ENCODE results near the gene RTN4RL2.

RTN4RL2 gene

DNA sequence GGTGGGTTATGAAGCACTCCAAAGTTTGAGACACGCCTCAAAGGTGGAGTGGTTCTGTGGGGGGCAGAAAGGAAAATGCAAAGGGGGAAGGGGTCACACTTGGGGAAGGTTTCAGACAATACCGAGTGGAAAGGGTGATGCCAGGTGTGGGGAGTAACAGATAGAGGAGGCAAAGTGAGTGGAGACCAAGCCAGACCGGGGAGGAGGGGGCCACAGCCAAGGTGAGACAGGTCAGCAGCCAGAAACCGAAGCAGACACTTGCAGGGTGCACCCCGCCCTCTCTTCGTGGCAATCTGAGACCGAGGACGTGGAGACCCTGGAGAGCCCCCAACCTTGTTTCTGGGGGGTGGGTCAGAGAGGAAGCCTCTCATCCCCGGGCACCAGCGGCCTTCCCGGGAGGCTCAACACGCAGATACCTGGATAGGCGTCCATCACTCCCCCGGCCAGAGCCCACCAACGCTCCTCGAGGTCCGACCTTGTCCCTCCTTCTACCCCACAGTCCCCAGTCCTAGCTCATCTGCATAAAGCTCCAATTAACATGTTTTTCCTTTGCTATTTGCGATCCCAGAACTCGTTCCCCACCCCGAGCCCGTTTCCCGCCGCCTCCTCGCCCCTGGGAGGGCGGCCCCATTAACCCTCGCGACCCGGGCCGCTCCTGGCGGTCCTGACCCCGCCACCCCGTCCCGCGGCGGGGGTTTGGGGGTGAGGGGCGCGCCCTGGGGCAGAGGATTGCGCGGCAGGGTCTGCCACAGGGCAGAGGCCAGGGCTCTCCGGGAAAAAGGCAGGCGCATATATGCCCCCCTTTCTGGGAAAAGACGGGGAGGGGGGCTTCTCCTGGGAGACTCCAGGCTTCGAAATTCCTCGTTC, 21.8 kb downstream of the RTN4RL2 start:
- DNase-seq, result no peak

DNA sequence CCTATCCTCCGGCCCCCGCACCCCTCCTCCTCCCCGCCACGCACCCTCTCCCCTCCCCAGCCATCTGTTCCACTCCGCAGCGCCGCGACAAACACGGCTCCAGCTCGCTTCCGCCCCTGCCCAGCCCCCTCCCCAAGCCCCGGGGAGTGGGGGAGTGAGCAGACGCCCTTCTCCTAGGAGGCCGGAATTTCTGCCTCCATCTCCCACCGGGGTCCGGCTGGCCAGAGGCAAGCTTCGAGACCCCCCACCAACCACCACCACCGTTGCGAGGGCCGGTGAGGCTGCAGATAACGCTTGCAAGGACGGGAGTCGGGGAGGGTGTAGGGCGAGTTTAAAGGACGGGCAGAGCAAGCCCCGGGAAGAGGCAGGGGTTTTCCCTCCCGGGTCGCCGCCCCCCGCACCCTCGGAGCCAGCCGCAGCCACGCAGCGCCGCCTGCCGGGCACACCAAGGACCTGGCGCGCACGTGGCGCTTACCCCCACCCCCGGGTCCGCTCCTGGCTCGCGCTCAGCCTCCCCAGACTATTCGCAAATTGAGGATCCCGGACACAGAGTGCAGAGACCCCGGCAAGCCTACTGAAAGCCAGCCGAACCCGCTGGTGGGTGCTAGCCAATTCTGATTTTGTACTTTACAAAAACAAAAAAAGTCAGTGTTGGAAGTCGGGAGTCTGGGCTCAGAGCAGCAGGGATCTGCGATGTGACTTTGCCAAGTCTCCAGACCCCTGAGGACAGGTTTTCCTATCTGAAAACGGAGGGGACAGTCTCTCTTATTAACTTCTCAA, 22.6 kb downstream of the RTN4RL2 start:
- peak; percentile 27 for DNase-seq

DNA sequence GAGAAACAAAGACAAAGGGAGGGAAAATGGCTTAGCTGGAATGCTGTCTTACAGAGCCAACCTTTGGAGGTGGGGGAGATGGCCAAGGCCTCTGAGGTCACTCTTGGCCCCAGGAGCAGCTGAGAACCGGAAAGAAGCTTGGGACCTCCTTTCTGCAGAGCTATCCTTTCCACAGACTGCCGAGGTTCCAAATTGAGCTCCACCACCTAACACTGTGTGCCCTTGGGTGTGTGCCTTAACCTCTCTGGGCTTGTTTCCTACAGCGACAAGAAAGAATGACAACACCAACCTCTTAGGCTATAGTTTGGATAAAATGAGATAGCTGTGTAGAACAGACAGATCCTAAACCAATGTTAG, 23.2 kb downstream of the RTN4RL2 start:
- no peak for DNase-seq

DNA sequence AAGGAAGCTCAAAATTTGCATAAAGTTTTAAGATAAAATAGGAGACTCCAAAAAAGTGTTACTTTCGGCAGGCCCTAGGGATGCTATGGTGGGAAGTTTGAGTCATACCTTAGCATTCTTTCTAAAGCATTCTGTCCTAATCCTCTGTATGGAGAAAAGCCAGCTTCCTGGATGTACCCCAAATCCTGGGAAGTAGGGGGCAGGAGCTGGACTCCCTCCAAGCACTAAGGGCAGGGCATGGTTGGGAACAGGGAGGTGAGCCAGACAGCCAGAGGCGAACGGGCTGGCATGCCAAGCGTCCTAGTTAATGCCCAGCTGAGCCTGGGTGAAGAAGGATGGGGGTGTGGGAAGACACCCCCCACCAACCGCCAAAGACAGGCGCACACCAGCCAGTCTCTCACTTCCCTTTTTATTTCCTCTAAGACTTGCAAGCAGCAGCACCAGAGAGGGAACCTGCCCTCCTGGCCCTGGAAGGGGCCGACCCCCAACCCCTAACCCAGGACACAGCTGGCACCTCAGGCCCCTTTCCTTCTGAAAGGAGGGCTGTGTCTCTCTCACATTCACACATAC, 23.9 kb downstream of the RTN4RL2 start:
- DNase-seq, result no peak

DNA sequence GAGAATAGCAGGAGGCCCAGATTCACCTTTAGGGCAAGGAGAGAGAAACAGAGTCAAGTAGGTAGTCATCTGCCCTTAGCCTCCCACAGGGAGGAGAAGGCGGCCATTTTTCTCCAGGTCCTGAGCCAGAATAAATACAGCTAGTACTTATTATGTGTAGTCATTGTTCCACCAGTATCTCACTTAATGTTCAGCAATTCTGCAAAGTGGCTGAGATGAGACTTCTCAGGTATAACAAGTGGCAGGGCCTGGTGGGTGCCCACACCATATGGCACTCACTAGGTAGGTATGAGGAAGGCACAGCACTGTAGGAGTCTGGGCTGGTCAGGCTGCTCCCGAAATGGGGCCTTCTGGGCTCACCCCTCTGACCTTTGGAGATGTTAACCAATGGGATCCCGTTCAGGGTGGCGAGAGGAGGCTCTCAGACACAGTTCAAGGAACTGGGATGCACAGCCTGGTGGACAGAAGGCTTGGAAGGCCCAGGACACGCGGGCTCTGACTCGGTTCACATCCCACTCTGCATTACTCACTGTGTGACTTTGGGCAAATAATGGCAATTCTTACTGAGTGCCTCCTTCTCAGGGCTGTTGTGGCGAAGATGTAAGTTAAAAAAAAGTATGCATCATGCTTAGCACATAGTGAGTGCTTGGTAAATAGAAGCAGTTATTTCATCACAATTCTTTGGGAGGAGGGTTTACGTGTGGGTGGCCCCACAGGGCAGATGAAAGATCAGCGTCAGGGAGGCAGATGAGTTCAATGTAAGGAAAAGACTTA, 25.1 kb downstream of the RTN4RL2 start:
- DNase-seq, result no peak

DNA sequence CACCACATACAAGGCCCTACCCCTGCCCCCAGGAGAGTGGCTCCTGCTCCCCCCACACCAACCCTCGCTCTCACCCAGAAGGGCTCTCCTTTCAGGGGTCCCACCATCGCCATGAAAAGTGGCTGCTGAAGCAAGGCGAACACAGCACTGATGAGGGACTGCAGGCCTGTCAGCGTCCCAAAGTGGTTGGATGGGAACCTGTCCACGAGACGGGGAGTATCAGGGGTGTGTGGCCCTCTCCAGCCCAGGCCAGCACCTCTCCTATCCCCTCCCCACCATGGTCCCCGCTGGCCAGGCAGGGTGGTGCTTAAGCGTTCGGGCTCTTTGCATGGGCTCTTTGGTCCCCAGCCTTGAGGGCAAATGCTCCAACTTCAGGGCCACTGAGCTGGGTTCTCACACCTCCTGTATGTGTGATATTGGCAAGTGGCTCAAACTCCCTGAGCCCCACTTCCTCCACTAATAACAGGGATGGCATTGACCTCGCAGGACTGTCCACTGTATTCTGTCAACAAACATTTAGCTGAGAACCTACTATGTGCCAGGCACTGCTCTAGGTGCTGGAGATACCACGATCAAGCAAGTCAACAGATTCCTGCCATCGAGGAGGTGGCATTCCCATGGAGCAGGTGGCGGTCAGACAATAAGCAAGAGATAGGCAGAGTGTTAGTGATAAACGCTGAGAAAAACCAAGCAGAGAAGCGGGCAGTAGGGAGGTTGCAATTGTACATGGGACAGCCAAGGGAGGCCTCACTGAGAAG, 26.9 kb downstream of the RTN4RL2 start:
- DNase-seq, result no peak

DNA sequence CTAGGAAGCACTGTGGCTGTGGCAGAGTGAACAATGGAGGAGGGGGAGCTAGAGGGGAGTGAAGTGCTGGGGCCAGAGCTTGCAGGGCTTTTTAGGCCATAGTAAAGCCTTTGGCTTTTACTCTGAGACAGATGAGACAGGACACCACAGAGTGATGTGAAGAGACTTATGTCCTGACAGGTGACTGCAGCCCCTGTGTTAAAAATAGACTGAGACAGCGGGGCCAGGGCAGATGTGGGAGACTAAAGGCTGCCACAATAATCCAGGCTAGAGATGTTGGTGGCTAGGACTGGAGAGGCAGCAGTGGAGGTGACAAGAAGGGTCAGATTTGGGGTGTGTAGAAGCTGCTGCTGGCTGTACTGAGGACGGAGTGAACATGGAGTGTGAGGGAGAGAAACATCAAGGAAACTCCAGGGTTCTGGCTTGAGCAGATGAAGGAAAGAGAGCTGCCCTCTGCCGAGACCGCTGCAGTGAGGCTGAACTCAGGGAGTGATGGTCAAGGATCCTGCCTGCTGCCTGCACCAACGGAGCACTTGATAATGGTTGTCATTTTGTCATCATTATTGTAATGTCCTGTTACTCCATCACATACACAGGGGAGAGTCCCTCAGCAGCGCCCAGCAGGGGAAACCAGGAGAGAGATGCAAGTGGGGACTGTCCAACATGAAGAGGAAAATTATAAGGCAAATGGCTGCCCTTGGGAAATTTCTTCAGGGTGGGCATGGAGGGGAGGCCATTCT, 27.8 kb downstream of the RTN4RL2 start:
- DNase-seq, result no peak

DNA sequence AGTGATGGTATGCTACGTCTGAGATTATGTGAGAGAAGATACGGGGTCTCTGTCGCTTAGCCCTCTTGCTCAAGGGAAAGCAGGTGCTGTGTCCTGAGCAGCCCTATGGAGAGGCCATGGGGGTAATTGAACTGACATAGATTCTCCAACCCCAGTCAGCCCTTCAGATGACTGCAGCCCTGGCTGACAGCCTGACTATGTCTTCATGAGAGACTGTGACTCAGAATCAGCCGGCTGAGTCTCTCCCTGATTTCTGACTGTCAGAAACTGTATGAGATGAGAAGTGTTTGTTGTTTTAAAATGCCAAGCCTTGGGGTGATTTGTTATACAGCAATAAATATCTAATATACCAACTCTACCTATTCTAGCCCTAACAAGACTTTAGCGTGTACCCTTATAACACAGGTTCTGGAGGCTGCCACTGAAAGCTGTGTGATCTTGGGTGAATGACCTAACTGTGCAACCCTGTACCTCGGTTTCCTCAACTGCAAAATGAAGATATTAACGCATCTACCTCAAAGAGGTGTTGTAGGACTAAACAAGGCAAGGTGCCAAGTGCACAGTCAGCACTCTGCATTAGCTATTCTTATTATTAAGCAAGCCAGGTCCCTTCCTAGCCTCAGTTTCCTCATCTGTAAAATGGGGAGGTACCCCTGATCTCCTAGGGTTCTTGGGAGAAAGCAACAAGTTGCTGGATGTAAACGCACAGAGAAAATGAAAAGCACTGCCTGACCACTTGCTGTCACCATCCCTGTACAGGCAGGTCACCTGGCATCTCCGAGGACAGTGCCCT, 30.3 kb downstream of the RTN4RL2 start:
- peak; percentile 10 for DNase-seq

DNA sequence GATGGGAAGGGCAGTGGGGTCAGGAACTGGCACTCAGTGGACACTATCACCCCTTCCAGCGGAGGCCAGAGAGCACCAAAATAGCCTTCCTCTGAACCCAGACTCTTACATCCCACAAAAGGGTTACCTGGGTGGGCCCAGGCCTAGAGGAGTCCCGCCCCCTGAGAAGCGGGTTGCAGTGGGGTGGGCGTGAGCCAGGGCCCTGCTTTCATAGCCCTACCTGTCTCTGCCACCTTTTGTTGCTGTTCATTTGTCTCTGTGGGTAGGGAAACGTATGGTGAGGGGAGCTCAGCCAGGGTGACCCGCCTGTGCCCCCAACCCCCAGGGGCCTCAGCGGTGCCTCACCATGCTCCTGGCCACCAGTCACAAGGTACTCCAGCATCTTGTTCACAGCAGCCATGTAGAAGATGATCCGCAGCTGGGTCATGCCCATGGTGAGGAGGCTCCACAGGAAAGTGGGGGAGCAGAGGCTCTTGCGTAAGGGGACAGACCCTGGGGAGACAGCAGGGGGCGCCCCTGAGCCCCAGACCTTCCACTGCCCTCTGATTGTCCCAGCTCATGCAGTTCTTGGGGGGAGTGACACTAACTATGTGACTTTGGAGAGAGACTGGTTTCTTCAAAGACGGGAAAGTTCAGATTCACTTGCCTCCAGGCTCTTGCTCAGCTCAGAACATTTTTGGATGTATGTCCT, 31.2 kb downstream of the RTN4RL2 start:
- DNase-seq, result peak; percentile 23

DNA sequence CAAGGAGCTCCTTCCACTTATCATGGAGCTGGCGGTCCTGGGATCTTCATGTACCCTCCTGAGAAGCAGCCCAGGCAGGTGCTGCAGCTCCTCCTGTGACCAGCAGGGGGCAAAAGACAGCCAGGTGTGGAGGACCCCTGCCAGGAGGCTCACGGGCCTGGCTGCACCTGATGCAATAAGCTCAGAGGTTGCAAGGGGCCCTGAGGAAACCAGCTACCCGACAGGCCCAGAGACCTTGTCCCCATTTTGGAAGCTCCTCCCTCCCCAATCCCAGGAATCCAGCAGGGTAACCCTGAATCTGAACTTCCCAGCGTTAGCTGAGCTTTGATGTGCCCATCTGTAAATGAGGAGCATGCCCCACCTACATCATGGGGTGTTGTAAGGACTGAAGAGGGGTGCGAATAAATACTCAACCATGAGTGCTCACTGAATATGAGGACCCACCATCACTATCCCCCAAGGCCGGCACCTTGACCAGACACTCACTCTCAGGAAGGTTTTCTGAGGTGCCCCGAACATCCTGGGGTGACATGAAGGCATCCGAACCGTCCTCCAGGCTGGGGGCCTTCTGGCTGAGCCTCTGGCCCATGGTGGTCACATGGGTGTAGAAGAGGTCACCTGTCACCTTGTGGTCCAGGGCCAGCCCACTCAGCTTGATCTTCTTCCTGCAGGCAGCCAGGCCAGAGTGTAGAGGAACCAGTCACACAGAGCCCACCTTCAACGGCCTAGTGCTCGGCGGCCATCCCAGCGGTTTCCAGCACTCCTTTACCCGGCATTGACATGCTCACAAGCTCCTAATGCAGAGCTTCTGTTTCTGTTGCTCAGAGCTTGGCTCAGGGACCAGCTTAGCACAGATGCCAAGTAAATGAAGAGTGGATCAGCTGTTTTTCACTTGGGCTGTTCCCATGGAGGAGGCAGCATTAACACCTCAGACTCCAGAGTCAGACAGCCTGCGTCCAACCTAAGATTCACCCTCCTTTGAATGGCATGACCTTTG, 33.5 kb downstream of the RTN4RL2 start:
- peak; percentile 7 for DNase-seq

DNA sequence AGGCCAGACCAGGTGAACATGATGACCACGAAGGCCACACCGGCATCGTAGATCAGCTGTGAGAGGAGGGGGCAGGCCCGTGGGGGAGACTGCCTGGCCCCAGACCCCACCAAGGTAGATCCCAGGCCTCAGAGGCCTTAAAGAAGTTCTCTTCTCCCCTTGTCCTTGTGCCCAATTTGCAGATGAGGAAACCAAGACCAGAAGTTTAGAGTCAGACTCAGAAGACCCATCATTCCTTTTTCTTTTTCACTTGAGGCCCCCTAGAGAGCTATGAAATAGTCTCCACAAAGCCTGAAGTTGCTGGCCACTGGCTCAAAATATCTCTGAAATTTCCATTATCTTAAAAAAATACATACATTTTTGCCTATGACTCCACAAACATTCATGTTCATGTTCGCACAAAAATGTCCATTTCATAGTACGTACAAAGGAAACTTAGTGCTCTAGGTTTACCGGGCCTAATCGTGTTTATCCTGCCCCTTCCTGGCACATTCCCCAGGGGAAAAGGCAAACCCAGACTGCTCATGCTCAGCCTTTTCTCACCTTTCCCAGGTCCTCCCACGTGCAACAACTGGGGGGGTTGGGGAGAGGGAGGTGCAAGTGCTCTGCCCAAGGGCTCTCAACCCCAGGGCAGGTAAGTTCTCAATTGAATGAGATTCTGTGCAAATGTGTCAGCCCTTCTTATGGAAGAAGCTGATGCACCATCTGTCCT, 35.9 kb downstream of the RTN4RL2 start:
- no peak for DNase-seq

DNA sequence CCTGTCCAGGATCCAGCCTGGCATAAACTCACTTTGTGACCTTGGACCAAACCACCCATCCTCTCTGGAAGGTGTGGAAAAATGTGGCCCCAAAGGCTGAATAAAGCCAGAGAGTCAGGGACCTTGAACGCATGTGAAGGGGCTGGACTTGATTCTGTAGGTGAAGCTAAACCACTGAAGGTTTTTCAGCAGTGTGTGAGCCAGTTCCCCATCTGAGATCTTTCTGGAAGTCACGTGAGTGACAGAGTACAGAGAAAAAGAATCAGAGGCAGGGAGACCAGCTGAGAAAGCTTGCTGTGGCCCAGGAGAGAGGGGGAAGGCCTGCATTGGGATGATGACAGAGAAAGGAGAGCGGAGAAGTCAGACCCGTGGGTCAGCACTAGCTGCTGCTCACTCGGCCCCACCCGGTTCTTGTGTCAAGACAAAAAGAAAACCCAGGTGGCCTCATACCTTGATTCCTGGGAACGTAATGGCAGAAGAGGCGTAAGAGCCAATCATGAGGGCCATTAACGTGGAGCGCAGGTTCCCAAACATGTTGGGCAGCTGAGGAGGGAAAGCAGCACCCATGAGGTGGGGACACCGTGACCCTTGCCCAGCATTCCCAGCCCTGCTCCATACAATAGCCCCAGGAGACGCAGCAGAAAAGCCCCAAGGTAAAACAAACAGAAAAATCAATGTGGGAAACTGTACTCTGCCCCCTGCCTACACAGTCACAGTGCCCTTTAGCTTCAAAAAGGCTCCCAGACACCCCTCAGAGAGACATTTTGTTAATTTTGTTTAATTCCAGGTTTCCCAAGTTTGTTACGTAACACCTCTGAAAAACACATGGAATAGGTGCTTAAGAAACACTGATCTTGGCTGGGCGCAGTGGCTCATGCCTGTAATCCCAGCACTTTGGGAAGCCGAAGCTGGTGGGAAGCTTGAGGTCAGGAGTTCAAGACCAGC, 37.2 kb downstream of the RTN4RL2 start:
- no peak for DNase-seq

DNA sequence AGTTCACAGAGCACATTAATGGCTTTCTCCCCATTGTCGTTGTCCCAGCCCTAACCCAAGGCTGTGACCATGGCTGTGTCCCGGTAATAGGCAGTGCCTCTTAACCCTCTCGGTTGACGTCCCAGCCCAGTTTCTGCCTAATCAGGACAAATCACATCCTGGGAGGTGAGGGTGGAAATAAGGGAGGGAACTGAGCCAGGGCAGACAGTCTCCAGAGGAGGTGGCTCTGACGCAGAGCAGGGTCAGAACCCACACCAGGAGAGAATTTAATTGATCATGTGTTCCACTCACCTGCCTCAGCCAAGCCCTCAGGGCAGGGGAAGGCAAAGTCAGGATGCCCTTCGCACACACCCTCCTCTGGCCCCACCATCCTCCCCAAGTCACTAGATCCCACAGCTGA, 38.2 kb downstream of the RTN4RL2 start:
- no peak for DNase-seq

DNA sequence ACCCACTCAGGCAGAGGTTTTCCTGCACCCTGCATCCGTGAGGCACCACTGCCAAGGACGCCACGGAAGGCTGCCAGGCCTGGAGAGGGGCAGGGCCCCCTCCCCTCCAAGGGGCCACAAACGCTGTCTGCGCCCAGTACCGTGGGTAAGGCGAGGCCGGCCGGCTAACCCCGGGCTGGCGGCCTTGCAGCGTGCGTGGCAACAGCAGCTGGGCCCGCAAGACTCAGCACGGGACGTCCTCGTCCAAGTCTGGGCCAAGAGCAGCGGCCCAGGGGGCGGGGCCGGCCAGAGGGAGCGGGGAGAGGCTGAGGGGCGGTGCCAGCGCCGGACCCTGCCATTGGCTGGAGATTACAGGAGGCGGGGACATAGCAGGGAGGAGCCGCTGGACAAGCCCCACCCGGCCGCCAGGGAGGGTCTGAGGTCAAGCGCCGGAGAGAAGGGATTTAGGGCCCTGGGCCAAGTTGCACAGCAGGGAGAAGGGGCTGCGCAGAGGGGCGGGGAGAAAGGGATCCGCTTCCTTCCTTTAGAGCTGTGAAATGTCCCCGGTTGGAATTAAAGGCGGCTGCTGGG, 39.2 kb downstream of the RTN4RL2 start:
- DNase-seq, result peak; percentile 86

DNA sequence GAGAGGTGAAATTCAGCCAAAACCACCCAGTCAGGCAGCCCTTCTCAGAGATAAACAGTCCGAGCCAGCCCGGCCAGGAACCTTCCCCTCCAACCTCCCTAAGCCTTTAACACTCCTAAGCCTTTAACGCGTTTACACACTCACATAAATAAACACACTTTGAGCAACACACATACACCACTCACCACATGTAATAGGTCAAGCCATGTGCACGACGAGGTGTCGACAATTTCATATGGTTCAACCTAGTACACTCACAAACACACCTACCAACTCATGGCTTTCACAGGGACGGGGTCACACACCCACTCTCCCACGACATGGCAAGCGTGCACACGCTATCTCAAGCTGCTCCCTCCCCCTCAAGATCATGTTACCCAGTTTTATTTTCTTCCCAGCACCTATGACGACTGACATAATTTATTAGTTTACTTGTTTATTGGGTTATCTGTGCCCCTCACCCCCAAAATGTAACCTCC, 39.7 kb downstream of the RTN4RL2 start:
- no peak for DNase-seq

DNA sequence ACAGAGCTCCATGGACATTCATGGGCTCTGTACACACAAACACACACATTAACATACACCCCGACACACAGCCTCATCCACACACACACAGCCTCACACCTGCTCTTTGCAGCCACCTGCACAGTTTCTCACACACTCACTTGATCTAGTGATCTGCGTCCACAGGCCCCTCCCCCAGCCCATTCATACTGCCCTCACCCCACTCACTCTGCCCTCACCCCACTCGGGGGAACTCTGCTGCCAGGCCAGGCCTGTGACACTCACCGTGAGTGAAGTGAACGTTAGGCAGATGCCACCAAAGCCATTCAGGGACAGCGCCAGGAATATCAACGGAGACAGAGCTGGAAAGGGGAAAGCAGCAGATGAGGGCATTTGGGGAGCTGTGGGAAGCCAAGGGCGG, 40.2 kb downstream of the RTN4RL2 start:
- DNase-seq, result no peak

All from fibroblast of skin of back (primary cell).